CD4-positive, alpha-beta T cell treated with Interleukin-17A for 4 hours (primary cell): ENCODE measurements around the gene MYO1B.

Source experiments
- DNase-seq: peaks from one replicate; pipeline ENCODE4 v3.0.0-alpha.2; 2020; ENCODE audit warnings: mixed read lengths

The MYO1B gene

GRCh38 chr2:191264647-191265081 lies 19.5 kb downstream of the MYO1B start:
- DNase-seq: no peak

GRCh38 chr2:191265311-191266170 lies 20.3 kb downstream of the MYO1B start:
- no peak for DNase-seq

GRCh38 chr2:191266201-191266600 lies 21.0 kb downstream of the MYO1B start:
- no peak for DNase-seq

- no peak for DNase-seq
These were observed 23.4 kb downstream of the MYO1B start for GRCh38 chr2:191268596-191268995.

- no peak for DNase-seq
These were observed 25.3 kb downstream of the MYO1B start for GRCh38 chr2:191270306-191271161.

GRCh38 chr2:191272064-191272463 lies 26.9 kb downstream of the MYO1B start:
- DNase-seq: no peak

- no peak for DNase-seq
These were observed 29.2 kb downstream of the MYO1B start for GRCh38 chr2:191274413-191274815.

GRCh38 chr2:191276792-191277465 lies 31.7 kb downstream of the MYO1B start:
- no peak for DNase-seq

GRCh38 chr2:191280290-191280689 lies 35.1 kb downstream of the MYO1B start:
- DNase-seq: no peak

- no peak for DNase-seq
These were observed 35.9 kb downstream of the MYO1B start for GRCh38 chr2:191280834-191281756.

GRCh38 chr2:191285252-191285651 lies 40.0 kb downstream of the MYO1B start:
- no peak for DNase-seq

GRCh38 chr2:191287820-191288219 lies 42.6 kb downstream of the MYO1B start:
- DNase-seq: no peak

GRCh38 chr2:191289049-191289448 lies 43.8 kb downstream of the MYO1B start:
- DNase-seq: no peak

- no peak for DNase-seq
These were observed 46.3 kb downstream of the MYO1B start for GRCh38 chr2:191291471-191291870.

- no peak for DNase-seq
These were observed 47.7 kb downstream of the MYO1B start for GRCh38 chr2:191292869-191293268.

- no peak for DNase-seq
These were observed 49.9 kb downstream of the MYO1B start for GRCh38 chr2:191295088-191295487.

- no peak for DNase-seq
These were observed 51.1 kb downstream of the MYO1B start for GRCh38 chr2:191296083-191297006.

- DNase-seq: no peak
These were observed 51.8 kb downstream of the MYO1B start for GRCh38 chr2:191297033-191297432.

GRCh38 chr2:191298306-191298705 lies 53.1 kb downstream of the MYO1B start:
- DNase-seq: no peak

- DNase-seq: no peak
These were observed 53.8 kb downstream of the MYO1B start for GRCh38 chr2:191299010-191299409.

GRCh38 chr2:191299866-191300265 lies 54.7 kb downstream of the MYO1B start:
- no peak for DNase-seq
